Stimulated activated naive B cell treated with anti-CD40 and anti-IgM and Interleukin-4, amounts not matched to agents 10 μg/mL and 1 μg/mL and 100 μg/mL, for 72 hours (primary cell): ENCODE measurements around the gene COMMD9.

Experiments used
- ATAC-seq, 2 donors: fragments of 150-1000 bp; cut with Tn5 transposase; replicated peaks; 2 replicates each; pipeline ENCODE4 v1.10.0; 2021; ENCODE audit warnings: moderate library complexity in 1 of 2
- DNase-seq: peaks from one replicate; pipeline ENCODE4 v3.0.0; 2021
- H3K27ac Mint-ChIP-seq: one replicate; pipeline ENCODE4 v1.8.0; 2022; ENCODE audit warnings: mild to moderate bottlenecking, mixed read lengths
- H3K27me3 Mint-ChIP-seq, 2 donors: one replicate each; pipeline ENCODE4 v1.8.0; 2022; ENCODE audit warnings: mixed read lengths in 2 of 2
- H3K36me3 Mint-ChIP-seq, 2 donors: one replicate each; pipeline ENCODE4 v1.8.0; 2022; ENCODE audit warnings: mixed read lengths in 2 of 2, mild to moderate bottlenecking in 1 of 2
- H3K4me1 Mint-ChIP-seq, 2 donors: one replicate each; pipeline ENCODE4 v1.8.0; 2022; ENCODE audit warnings: mixed read lengths in 2 of 2, mild to moderate bottlenecking in 1 of 2
- H3K4me3 Mint-ChIP-seq, 2 donors: one replicate each; pipeline ENCODE4 v1.8.0; 2022; ENCODE audit warnings: mild to moderate bottlenecking in 2 of 2, mixed read lengths in 2 of 2, moderate library complexity in 1 of 2
- H3K9me3 Mint-ChIP-seq, 2 donors: one replicate each; pipeline ENCODE4 v1.8.0; 2022; ENCODE audit warnings: mixed read lengths in 2 of 2, mild to moderate bottlenecking in 1 of 2

The COMMD9 gene

DNA sequence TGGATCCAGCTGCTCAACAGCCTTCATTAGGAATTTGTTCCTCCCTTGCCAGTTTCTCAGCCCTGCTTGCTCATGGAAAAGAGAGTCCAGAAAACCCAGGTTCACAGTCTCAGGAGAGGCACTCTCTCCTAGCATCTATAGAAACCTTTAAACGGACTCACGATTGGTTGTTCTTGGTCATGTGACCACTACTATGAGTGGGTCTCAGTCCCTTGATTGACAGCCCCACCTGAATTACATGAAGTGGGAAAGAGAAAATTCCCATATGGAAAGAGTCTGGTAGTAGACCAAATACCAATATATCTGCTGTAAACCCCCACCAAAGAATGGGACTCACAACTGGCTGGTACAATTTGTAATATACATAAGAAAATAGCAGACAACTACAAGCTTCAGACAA is 54.4 kb downstream of the COMMD9 start:
- H3K4me1 Mint-ChIP-seq = no peaks in the 10 kb centered on the region
- H3K27ac Mint-ChIP-seq = no peak overlapping the region
- ATAC-seq = no peak
- no peak overlapping the region for H3K4me3 Mint-ChIP-seq
- no peaks in the 10 kb centered on the region for H3K36me3 Mint-ChIP-seq
- H3K9me3 Mint-ChIP-seq = no peaks in the 10 kb centered on the region
- peaks cover 6 to 15% of the 10 kb centered on the region in 2 donors for H3K27me3 Mint-ChIP-seq
- no peak for DNase-seq

DNA sequence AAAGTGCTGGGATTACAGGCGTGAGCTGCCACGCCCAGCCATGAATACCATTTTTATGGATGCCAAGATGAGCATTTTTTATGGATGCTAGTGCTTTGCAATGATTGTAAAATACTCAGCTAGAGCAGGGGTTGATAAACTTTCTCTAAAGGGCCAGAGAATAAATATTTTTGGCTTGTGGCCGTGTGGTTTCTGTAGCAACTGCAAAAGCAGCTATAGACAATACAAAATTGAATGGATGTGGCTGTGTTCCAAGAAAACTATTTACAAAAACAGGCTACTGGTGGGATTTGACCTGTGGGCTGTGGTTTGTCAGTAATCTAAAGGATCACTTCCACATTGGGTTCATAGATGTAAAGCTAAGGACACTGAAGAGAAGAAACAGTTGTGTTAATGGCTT is 56.0 kb downstream of the COMMD9 start:
- Mint-ChIP-seq H3K4me3 (no peak overlapping the region), H3K9me3 (no peaks in the 10 kb centered on the region), H3K36me3 (no peaks in the 10 kb centered on the region), H3K4me1 (no peaks in the 10 kb centered on the region), H3K27ac (no peak overlapping the region), H3K27me3 (peaks cover 13 to 15% of the 10 kb centered on the region in 2 donors)
- DNase-seq (no peak), ATAC-seq (no peak)

DNA sequence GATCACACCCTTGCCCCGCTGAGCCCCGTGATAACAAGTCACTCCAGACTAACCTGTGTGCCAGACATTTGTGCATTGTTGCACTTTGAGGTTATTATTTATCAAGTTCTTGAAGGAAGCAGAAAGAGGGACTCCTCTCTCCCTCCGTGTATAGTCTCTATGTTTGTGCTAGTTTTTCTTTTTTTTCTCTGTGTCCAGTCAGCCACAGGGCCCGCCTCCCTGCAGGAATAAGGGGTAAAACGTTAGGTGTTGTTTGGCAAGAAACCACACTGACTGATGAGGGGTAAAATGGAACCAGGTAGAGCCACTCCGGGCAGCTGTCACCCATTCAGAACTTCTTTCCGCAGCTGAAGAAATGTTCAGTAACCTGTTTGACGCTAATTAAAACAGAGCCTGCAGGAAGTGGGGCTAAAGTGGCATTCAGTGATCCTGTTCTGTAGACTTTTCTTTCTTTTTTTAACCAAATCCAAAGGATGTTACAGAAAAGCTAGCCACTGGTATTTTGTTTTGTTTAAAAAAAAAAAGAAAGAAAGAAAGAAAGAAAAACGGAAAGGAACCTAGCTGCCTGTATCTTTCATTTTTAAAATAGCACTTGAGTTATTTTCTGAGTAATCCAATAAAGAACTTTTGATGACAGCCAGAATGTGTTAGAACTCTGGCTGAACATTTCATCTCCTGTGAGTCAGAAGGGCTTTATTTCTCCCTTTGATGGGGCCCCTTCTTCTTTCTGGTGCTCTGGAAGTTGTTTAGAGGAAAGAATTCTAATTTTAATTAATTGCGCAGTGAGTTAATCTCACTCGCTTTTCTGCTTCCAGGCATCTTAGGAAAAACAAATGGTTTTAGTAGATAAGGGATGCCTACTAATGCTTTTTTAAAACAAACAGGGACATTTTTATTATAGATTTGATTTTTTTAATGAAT is 58.2 kb downstream of the COMMD9 start:
- DNase-seq (no peak), ATAC-seq (no peak)
- H3K36me3 Mint-ChIP-seq = no peaks in the 10 kb centered on the region
- H3K9me3 Mint-ChIP-seq = no peaks in the 10 kb centered on the region
- no peak overlapping the region for H3K4me3 Mint-ChIP-seq
- no peaks in the 10 kb centered on the region for H3K4me1 Mint-ChIP-seq
- peaks cover 0 to 13% of the 10 kb centered on the region in 2 donors for H3K27me3 Mint-ChIP-seq
- H3K27ac Mint-ChIP-seq = no peak overlapping the region

DNA sequence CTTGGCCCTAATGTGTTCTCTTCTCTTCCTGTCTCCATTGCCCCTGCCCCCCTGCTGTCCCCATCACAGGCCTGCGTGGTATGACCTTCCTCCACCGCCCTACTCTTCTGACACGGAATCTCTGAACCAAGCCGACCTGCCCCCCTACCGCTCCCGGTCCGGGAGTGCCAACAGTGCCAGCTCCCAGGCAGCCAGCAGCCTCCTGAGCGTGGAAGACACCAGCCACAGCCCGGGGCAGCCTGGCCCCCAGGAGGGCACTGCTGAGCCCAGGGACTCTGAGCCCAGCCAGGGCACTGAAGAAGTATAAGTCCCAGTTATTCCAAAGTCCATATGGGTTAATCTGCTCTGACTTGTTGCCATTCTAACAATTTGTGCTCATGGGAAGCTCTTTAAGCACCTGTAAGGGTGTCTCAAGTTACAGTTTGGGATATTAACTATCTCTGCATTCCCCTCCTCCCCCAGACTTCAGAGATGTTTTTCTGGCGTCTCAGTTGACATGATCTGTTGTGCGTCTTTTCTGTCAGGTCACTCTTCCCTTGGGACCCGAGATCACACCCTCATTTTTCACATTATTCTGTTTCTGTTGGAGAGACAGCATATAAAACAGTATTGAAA is 60.0 kb downstream of the COMMD9 start:
- H3K9me3 Mint-ChIP-seq = no peaks in the 10 kb centered on the region
- no peak overlapping the region for H3K4me3 Mint-ChIP-seq
- no peak for DNase-seq
- no peaks in the 10 kb centered on the region for H3K4me1 Mint-ChIP-seq
- no peaks in the 10 kb centered on the region for H3K36me3 Mint-ChIP-seq
- H3K27ac Mint-ChIP-seq = no peak overlapping the region
- peaks cover 0 to 13% of the 10 kb centered on the region in 2 donors for H3K27me3 Mint-ChIP-seq
- ATAC-seq = no peak

DNA sequence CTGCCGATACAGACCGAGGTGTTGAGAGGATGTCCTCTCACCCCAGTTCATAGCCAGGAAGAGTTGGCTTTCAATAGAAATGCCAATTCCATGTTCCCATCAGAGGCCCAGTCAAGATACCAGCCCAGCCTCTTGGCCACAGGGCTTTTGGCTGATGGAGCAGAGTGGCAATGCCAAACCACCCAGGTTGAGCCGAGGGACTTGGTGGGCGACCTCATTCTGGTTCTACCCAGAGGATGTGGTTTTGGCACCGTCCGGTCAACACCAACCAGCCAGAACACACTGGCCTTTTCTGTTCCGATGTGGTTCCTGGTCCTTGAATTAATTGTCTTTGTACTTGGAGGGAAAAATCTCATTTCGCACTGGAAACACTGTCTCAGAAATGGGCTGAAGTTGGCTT is 60.5 kb downstream of the COMMD9 start:
- Mint-ChIP-seq H3K9me3 (no peaks in the 10 kb centered on the region), H3K4me1 (no peaks in the 10 kb centered on the region), H3K4me3 (no peak overlapping the region), H3K36me3 (no peaks in the 10 kb centered on the region), H3K27ac (no peak overlapping the region), H3K27me3 (peaks cover 0 to 13% of the 10 kb centered on the region in 2 donors)
- no peak for ATAC-seq
- no peak for DNase-seq

DNA sequence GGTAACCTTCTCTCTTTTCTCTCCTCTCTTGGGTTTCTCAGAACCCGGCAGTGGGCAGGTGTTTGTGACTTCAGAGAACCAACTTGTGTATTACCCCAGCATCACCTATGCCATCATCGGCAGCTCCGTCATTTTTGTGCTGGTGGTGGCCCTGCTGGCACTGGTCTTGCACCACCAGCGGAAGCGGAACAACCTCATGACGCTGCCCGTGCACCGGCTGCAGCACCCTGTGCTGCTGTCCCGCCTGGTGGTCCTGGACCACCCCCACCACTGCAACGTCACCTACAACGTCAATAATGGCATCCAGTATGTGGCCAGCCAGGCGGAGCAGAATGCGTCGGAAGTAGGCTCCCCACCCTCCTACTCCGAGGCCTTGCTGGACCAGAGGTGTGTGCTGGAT is 62.2 kb downstream of the COMMD9 start:
- Mint-ChIP-seq H3K27ac (no peak overlapping the region), H3K27me3 (peaks cover 0 to 13% of the 10 kb centered on the region in 2 donors), H3K36me3 (no peaks in the 10 kb centered on the region), H3K4me1 (no peaks in the 10 kb centered on the region), H3K4me3 (no peak overlapping the region), H3K9me3 (no peaks in the 10 kb centered on the region)
- ATAC-seq (no peak), DNase-seq (no peak)

DNA sequence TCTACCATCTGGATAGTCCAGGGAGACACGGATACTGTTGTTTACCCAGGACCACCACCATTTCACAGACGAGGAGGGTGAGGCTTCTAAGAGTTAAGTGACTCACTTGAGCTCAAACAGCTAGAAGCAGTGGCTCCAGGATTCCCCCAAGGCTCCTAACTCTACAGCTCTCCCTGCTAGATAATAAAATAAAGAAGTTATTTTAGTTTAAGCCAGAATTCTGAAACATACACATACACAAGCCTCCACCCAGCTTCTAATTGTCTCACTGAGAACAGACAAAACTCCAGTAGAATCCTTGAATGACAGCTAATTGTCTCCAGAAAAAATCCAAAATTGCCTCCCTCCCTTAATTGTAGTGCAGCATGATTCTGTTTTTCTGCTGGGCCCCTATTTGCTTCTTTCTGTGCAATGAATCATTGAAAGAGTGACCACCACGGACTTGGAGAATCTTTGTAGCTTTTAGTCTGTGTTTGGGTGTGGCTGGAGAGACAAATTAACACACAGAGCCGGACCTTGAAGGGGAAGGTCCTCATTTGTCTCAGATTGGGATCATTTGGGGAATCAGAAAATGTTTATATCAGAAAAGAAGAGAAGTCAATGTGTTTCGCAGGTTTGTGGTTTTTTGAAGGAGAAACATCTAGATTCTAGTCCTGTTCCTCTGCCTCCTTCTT is 64.9 kb downstream of the COMMD9 start:
- H3K27me3 Mint-ChIP-seq = peaks cover 0 to 4% of the 10 kb centered on the region in 2 donors
- DNase-seq (no peak), ATAC-seq (no peak)
- no peak overlapping the region for H3K4me3 Mint-ChIP-seq
- no peak overlapping the region for H3K27ac Mint-ChIP-seq
- H3K4me1 Mint-ChIP-seq = no peaks in the 10 kb centered on the region
- peaks cover 6 to 10% of the 10 kb centered on the region in 2 donors for H3K9me3 Mint-ChIP-seq
- no peaks in the 10 kb centered on the region for H3K36me3 Mint-ChIP-seq

DNA sequence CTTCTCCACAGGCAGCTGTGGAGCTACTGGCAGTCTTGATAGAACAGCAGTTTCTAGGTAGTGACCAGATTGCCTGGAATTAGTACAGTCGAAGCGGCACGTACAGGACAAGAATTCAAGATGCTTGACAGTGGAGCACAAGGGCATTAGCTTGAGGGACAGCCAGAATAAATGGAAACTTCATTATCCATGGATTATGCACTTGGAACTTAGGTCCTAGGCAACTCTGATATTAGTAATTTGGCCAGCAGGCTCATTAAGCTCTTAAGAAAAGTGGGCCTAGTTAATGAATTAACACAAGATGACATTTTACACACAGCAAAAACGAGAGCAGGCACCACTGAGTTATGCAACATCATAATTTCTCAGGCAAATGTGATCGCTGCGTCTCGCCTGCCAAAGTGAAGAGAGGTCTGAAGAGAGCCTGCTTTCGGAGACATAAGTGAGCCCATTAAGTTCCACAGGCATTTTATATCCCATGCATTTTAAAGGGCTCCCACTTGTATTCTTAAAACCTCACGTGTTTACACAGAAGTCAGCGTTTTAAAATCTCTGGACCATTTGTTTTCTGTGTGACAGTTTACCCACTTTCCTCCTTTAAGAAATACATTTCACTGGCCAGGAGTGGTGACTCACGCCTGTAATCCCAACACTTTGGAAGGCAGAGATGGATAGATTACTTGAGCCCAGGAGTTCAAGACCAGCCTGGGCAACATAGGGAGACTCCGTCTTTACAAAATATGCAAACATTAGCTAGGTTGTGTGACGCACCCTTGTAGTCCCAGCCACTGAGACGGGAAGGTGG is 66.2 kb downstream of the COMMD9 start:
- H3K4me1 Mint-ChIP-seq = no peaks in the 10 kb centered on the region
- H3K27me3 Mint-ChIP-seq = peaks cover 0 to 2% of the 10 kb centered on the region in 2 donors
- ATAC-seq (no peak), DNase-seq (no peak)
- H3K4me3 Mint-ChIP-seq = no peak overlapping the region
- no peak overlapping the region for H3K27ac Mint-ChIP-seq
- peaks cover 8 to 13% of the 10 kb centered on the region in 2 donors for H3K9me3 Mint-ChIP-seq
- H3K36me3 Mint-ChIP-seq = no peaks in the 10 kb centered on the region
